Sigmoid colon (tissue), 4 donors: Measurements from ENCODE around the gene ZFP42.

Source experiments
- EP300 ChIP-seq, 4 donors: sonication (generic); formaldehyde crosslinking; IDR thresholded peaks; one replicate each; pipeline ENCODE4 v1.6.1; 2017; ENCODE audit warnings: antibody characterized with exemption in 4 of 4
- POLR2A ChIP-seq, 2 donors: fragments of 450-650 bp; IDR thresholded peaks; one replicate each; pipeline ENCODE4 v1.6.1; 2016; ENCODE audit warnings: antibody characterized with exemption in 2 of 2, mild to moderate bottlenecking in 2 of 2, moderate library complexity in 2 of 2
- POLR2AphosphoS5 ChIP-seq, 4 donors: sonication (generic); formaldehyde crosslinking; IDR thresholded peaks; one replicate each; pipeline ENCODE4 v1.6.1; 2017; ENCODE audit warnings: antibody characterized with exemption in 4 of 4
- TF ChIP-seq, protein P1 (sequence below), 4 experiments: fragments of 450-650 bp in 3 of 4; fragments of 200-600 bp in 1 of 4; IDR thresholded peaks; one replicate each; pipeline ENCODE4 v1.5.1; 2016 to 2019; ENCODE audit warnings: antibody characterized with exemption in 4 of 4, mild to moderate bottlenecking in 3 of 4, moderate library complexity in 2 of 4

DNA sequence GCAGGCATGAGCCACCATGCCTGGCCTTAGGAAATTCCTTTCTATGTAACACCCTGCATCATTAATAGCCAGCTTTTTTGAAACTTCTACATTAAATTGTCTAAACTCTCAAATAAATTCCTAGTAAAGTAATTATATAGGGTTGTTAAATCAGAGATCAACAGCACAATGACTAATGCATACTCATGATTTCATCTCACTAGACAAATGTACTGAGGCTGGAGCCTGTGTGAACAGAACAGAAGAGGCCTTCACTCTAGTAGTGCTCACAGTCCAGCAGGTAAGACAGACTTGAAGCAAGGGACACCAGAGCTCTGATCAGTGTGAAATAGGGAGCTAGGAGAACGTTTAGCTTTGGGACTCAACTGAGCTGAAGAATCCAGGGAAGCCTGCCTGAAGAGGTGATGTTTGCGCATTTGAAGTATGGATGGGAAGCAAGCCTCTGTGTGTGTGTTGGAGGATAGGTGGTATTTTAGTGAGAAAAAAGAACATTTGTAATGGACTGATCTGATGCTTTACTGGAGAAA is 3.9 kb downstream of the ZFP42 start:
- TF ChIP-seq, protein P1, sequence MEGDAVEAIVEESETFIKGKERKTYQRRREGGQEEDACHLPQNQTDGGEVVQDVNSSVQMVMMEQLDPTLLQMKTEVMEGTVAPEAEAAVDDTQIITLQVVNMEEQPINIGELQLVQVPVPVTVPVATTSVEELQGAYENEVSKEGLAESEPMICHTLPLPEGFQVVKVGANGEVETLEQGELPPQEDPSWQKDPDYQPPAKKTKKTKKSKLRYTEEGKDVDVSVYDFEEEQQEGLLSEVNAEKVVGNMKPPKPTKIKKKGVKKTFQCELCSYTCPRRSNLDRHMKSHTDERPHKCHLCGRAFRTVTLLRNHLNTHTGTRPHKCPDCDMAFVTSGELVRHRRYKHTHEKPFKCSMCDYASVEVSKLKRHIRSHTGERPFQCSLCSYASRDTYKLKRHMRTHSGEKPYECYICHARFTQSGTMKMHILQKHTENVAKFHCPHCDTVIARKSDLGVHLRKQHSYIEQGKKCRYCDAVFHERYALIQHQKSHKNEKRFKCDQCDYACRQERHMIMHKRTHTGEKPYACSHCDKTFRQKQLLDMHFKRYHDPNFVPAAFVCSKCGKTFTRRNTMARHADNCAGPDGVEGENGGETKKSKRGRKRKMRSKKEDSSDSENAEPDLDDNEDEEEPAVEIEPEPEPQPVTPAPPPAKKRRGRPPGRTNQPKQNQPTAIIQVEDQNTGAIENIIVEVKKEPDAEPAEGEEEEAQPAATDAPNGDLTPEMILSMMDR (IDR thresholded peaks at IDR 0.05), result no peak
- TF ChIP-seq POLR2A (IDR thresholded peaks at IDR 0.05) (no peak), EP300 (IDR thresholded peaks at IDR 0.05) (no peak), POLR2AphosphoS5 (IDR thresholded peaks at IDR 0.05) (no peak)
